Measurements from ENCODE around the gene RUNX3. TPM values are rescaled to one million over a fixed set of nuclear protein-coding genes. Genes with fewer than 3 reads are reported as not detected.

RUNX3 gene
- total RNA-seq, 1 experiment from 2014 or later, result 0.33 TPM

DNA sequence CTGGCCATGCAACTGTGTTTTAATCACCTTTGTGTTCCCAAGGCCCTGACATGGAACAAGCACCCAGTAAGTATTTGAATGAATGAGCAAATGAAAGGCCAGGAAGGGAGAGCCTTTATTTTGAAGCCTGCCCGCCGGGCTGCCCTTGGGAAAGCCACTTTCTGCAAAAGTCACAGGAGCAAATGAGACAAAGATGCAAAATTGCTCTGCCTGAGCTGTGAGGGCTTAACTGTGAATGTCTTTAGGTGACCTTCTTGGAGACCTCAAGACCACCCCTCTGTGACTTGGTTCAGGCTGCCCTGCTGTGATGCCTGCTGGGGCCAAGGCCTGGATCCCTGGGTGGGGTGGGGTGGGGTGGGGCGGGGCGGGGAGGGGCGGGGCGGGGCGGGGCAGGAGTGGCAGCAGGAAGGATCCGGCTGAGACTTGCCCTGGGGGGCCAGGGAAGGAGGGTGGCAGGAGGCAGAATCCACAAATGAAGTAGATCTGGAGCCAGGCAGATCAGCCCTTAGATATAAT, 54.0 kb downstream of the RUNX3 start:
- Histone ChIP-seq H3K9ac (ENCODE audit: extremely low read depth, insufficient read length, low read length) (no peak overlapping the region), H2BK20ac (ENCODE audit: low read depth, low read length, poor library complexity, severe bottlenecking) (no peak overlapping the region), H2BK12ac (ENCODE audit: insufficient read length, low read depth, low read length) (no peak overlapping the region), H3K27me3 (ENCODE audit: insufficient read depth, low read length) (no peaks in the 10 kb centered on the region), H3K23ac (ENCODE audit: insufficient read length, low read depth, low read length) (no peak overlapping the region), H3K9me3 (ENCODE audit: control insufficient read depth, low read depth, low read length) (no peaks in the 10 kb centered on the region), H3K79me2 (ENCODE audit: insufficient read depth, low read length) (no peaks in the 10 kb centered on the region), H3K23me2 (ENCODE audit: insufficient read length, low read depth, low read length, poor library complexity, severe bottlenecking) (no peaks in the 10 kb centered on the region), H3K56ac (ENCODE audit: insufficient read length, low read depth, low read length) (no peak overlapping the region), H2AFZ (ENCODE audit: low read length) (no peak overlapping the region), H3K4ac (ENCODE audit: low read depth, low read length) (no peak overlapping the region), H3K27ac (ENCODE audit: insufficient read length, low read depth, low read length) (no peak overlapping the region), H2BK15ac (ENCODE audit: low read depth, low read length) (no peak overlapping the region), H3K79me1 (ENCODE audit: insufficient read depth, low read depth, low read length, poor library complexity, severe bottlenecking) (no peaks in the 10 kb centered on the region), H3K4me1 (ENCODE audit: insufficient read depth, low read length) (no peaks in the 10 kb centered on the region), H2BK5ac (ENCODE audit: insufficient read length, low read length) (no peak overlapping the region), H3K18ac (ENCODE audit: insufficient read length, low read depth, low read length) (no peak overlapping the region), H3K4me2 (ENCODE audit: insufficient read depth, insufficient read length, low read length) (no peak overlapping the region), H4K91ac (ENCODE audit: insufficient read length, low read depth, low read length) (no peak overlapping the region), H4K5ac (ENCODE audit: insufficient read length, low read depth, low read length) (no peak overlapping the region), H3T11ph (ENCODE audit: low read length) (no peak overlapping the region), H2AK5ac (ENCODE audit: insufficient read length, low read length) (no peak overlapping the region), H3K14ac (ENCODE audit: insufficient read depth, low read length) (no peak overlapping the region), H4K8ac (replicated peaks; ENCODE audit: insufficient read length, low read depth, low read length) (no peak overlapping the region), H2BK120ac (ENCODE audit: low read depth, low read length, poor library complexity, severe bottlenecking) (no peak overlapping the region), H4K20me1 (ENCODE audit: control insufficient read depth, insufficient read depth, insufficient read length) (no peaks in the 10 kb centered on the region)
- Mint-ChIP-seq H3K4me3 (no peak overlapping the region), H3K36me3 (ENCODE audit: insufficient read depth in 1 of 3, low read depth in 3 of 3) (no peaks in the 10 kb centered on the region), H3K4me1 (peaks cover 9 to 12% of the 10 kb centered on the region in 2 experiments), H3K9me3 (no peaks in the 10 kb centered on the region; a peak in 2 of 5 replicates), H3K27me3 (ENCODE audit: low read depth) (no peaks in the 10 kb centered on the region; the same call in 1 of the 2 replicates), H3K27ac (peak overlapping the region in 2 of 3 experiments; percentile 68 to 82; a peak in 3 of 7 replicates)
- WGBS (ENCODE audit: extremely low coverage, insufficient read length, low lambda C conversion rate), result no CpG with 5 or more reads among the region's 8 CpGs
- DNase-seq, result no peak
- TF ChIP-seq, protein P1, sequence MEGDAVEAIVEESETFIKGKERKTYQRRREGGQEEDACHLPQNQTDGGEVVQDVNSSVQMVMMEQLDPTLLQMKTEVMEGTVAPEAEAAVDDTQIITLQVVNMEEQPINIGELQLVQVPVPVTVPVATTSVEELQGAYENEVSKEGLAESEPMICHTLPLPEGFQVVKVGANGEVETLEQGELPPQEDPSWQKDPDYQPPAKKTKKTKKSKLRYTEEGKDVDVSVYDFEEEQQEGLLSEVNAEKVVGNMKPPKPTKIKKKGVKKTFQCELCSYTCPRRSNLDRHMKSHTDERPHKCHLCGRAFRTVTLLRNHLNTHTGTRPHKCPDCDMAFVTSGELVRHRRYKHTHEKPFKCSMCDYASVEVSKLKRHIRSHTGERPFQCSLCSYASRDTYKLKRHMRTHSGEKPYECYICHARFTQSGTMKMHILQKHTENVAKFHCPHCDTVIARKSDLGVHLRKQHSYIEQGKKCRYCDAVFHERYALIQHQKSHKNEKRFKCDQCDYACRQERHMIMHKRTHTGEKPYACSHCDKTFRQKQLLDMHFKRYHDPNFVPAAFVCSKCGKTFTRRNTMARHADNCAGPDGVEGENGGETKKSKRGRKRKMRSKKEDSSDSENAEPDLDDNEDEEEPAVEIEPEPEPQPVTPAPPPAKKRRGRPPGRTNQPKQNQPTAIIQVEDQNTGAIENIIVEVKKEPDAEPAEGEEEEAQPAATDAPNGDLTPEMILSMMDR (conservative IDR thresholded peaks at IDR 0.05), result no peak

All from H9 (cell line).